ENCODE results near the gene KRTAP10-6.

DNA sequence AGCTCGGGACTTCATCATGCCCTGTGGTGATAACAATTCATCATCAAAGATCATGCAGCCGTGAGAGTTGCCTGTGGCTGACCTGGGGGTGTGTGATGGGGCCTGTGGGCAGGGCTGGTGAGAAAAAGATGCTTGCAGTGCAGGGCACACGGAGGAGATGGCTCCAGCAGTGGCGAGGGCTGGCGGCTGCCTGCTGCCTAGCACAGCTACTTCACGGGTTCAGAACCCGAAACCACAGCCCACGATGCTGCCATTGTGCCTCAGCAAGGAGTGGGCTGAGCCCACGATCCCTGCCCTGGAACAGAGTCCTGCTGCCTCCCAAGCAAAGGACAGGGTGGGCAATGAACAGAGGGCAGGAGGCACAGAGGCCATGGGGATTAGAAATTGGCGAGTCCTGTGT, 34.0 kb upstream of the KRTAP10-6 start:
- TF ChIP-seq, protein P1, sequence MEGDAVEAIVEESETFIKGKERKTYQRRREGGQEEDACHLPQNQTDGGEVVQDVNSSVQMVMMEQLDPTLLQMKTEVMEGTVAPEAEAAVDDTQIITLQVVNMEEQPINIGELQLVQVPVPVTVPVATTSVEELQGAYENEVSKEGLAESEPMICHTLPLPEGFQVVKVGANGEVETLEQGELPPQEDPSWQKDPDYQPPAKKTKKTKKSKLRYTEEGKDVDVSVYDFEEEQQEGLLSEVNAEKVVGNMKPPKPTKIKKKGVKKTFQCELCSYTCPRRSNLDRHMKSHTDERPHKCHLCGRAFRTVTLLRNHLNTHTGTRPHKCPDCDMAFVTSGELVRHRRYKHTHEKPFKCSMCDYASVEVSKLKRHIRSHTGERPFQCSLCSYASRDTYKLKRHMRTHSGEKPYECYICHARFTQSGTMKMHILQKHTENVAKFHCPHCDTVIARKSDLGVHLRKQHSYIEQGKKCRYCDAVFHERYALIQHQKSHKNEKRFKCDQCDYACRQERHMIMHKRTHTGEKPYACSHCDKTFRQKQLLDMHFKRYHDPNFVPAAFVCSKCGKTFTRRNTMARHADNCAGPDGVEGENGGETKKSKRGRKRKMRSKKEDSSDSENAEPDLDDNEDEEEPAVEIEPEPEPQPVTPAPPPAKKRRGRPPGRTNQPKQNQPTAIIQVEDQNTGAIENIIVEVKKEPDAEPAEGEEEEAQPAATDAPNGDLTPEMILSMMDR (conservative IDR thresholded peaks at IDR 0.05 in 1 of 2, IDR thresholded peaks at IDR 0.05 in 1 of 2; ENCODE audit: low read depth in 1 of 2, low read length in 2 of 2): no peak
- TF ChIP-seq EZH2 (IDR thresholded peaks at IDR 0.05; ENCODE audit: low read length, missing control alignments): no peak
